ENCODE results near the gene FOXI1. TPM values are rescaled to one million over a fixed set of nuclear protein-coding genes. Genes with fewer than 3 reads are reported as not detected.

Gene FOXI1
- total and polyA plus RNA-seq, 12 donors = not detected

DNA sequence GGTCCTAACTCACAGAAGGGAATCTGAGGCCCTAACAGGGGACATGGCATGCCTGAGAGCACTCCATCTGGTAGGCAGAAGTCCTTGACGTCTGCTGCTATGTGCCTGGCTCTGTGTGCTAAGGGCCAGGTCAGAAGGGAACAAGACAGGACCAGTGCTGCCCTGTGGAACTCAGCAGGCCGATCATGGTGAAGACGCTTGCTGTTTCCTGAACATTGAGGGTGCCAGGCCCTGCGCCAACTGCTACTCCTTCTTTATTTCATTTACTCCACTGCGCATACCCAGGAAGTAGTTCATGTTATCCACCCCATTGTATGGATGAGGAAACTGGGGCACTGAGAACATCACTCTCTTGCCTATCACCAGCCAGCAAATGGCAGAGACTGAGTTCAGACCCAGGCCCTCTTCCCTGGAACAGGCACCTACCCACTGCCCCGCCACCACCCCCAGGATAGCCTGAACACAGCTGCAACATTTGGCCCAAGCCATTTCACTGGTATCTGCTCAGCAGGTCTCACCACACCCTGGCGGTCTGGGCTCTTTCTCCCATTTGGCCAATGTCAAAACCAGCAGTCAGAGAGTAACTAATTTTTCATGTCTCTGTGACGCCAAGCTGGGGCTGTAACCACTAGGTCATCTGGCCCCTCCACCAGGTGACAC, 24.8 kb upstream of the FOXI1 start:
- no peak overlapping the region for H3K27ac ChIP-seq
- H3K27me3 ChIP-seq = peaks cover 0 to 23% (median 4%) of the 10 kb centered on the region in 7 donors
- peaks cover 0 to 91% (median 0%) of the 10 kb centered on the region in 9 donors for H3K36me3 ChIP-seq
- 77 to 84% methylated on average over 8 of the region's 8 CpGs for WGBS, 2 donors
- intact Hi-C loops (cut with DNase I) = loop anchor here in 1 of 10 donors (10.0 kb wide), 1 partner anchor 344 kb away; no protein-coding TSS in a partner anchor
- TF ChIP-seq, protein P1, sequence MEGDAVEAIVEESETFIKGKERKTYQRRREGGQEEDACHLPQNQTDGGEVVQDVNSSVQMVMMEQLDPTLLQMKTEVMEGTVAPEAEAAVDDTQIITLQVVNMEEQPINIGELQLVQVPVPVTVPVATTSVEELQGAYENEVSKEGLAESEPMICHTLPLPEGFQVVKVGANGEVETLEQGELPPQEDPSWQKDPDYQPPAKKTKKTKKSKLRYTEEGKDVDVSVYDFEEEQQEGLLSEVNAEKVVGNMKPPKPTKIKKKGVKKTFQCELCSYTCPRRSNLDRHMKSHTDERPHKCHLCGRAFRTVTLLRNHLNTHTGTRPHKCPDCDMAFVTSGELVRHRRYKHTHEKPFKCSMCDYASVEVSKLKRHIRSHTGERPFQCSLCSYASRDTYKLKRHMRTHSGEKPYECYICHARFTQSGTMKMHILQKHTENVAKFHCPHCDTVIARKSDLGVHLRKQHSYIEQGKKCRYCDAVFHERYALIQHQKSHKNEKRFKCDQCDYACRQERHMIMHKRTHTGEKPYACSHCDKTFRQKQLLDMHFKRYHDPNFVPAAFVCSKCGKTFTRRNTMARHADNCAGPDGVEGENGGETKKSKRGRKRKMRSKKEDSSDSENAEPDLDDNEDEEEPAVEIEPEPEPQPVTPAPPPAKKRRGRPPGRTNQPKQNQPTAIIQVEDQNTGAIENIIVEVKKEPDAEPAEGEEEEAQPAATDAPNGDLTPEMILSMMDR (IDR thresholded peaks at IDR 0.05) = no peak
- no peaks in the 10 kb centered on the region for H3K4me1 ChIP-seq
- DNase-seq (no peak), ATAC-seq (no peak)
- H3K9me3 ChIP-seq = no peaks in the 10 kb centered on the region
- H3K4me3 ChIP-seq = no peak overlapping the region

DNA sequence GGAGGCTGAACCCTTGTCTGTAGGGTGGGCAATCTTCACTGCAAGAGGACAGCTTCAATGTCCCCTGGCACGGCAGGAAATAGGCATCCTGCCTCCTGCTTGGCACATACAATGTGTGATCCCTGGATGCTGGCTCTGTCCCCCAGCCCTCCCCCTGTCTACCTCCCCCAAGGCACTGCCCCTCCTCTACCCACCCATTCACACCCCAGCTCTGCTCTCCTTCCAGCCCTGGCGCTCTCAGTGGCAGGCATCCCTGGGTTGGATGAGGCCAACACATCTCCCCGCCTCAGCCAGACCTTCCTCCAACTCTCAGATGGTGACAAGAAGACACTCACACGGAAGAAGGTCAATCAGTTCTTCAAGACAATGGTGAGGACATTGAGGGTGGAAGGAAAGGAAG, 24.1 kb upstream of the FOXI1 start:
- no peak for DNase-seq
- Histone ChIP-seq H3K27ac (no peak overlapping the region), H3K36me3 (peaks cover 0 to 87% (median 0%) of the 10 kb centered on the region in 9 donors), H3K9me3 (no peaks in the 10 kb centered on the region), H3K4me1 (no peaks in the 10 kb centered on the region), H3K4me3 (no peak overlapping the region), H3K27me3 (peaks cover 0 to 17% (median 4%) of the 10 kb centered on the region in 7 donors)
- TF ChIP-seq, protein P1 (IDR thresholded peaks at IDR 0.05) = no peak
- no peak for ATAC-seq
- intact Hi-C loops (cut with DNase I) = loop anchor here in 1 of 10 donors (10.0 kb wide), 1 partner anchor 343 kb away; no protein-coding TSS in a partner anchor
- 87 to 91% methylated on average over 4 of the region's 4 CpGs for WGBS, 2 donors

DNA sequence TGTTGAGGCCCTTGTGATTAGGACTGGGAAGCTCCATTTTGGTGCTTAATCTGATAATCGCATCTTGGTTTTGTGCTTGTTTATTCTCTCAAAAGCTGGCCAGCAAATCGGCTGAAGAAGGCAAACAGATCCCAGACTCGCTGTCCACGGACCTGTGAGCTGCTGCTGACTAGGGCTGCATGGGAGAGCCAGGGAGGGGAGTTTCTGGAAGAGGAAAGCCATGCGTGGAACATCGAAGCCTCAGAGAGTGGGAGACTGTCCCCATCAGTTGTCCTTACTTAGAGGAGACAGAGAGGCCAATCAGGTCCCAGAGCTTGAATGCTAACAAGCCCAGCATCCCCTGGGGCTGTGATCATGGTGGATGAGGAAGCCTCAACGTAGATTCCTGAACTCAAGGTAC, 23.0 kb upstream of the FOXI1 start:
- no peak for ATAC-seq
- H3K27me3 ChIP-seq = peaks cover 0 to 15% (median 4%) of the 10 kb centered on the region in 7 donors
- no peak for DNase-seq
- H3K4me1 ChIP-seq = no peaks in the 10 kb centered on the region
- TF ChIP-seq, protein P1 (IDR thresholded peaks at IDR 0.05) = no peak
- no peaks in the 10 kb centered on the region for H3K9me3 ChIP-seq
- H3K27ac ChIP-seq = no peak overlapping the region
- peaks cover 0 to 76% (median 0%) of the 10 kb centered on the region in 9 donors for H3K36me3 ChIP-seq
- H3K4me3 ChIP-seq = no peak overlapping the region
- WGBS, 2 donors = 91 to 93% methylated on average over 7 of the region's 7 CpGs
- intact Hi-C loops (cut with DNase I) = loop anchor here in 1 of 10 donors (10.0 kb wide), 1 partner anchor 342 kb away; no protein-coding TSS in a partner anchor

DNA sequence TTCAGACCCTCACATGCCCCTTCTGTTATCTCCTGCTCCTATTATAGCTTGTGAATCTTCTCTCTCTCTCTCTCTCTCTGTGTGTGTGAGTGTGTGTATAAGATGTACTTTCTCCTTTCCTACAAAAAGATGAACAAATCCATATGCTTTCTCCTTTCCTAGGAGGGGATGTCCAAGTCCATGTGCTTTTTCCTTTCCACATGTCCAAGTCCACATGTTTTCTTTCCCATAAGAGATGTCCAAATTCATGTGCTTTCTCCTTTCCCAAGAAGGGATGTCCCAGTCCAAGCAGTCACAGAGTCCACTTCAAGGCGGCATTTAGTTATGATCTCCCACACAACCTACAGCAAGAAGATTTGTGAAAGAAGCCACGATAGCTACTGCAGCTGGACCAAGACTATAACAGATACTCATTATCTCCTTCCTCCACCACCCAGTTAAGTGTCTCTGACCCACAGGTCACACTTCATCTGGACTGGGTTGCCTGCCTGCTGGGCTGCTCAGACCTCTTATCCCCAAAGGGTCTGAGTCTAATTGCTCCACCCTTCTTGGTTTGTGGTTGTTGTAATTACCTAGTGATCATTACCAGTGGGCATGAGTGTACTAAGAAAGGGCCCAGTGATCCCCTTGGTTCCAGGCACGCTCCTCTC, 18.4 kb upstream of the FOXI1 start:
- H3K27me3 ChIP-seq = peaks cover 0 to 20% (median 0%) of the 10 kb centered on the region in 7 donors
- ATAC-seq = no peak
- H3K4me1 ChIP-seq = no peaks in the 10 kb centered on the region
- H3K4me3 ChIP-seq = no peak overlapping the region
- no peak overlapping the region for H3K27ac ChIP-seq
- WGBS, 2 donors = 79 to 82% methylated on average over 3 of the region's 3 CpGs
- no peak for DNase-seq
- intact Hi-C loops (cut with DNase I) = loop anchor here in 1 of 10 donors (10.0 kb wide), 1 partner anchor 338 kb away; no protein-coding TSS in a partner anchor
- no peaks in the 10 kb centered on the region for H3K9me3 ChIP-seq
- H3K36me3 ChIP-seq = peaks cover 0 to 30% (median 0%) of the 10 kb centered on the region in 9 donors
- TF ChIP-seq, protein P1 (IDR thresholded peaks at IDR 0.05) = no peak
